Sigmoid colon (tissue), 4 donors: ENCODE measurements around the gene TTI1.

Experiments used
- CTCF ChIP-seq, 4 experiments: fragments of 450-650 bp in 3 of 4; fragments of 200-600 bp in 1 of 4; IDR thresholded peaks; one replicate each; pipeline ENCODE4 v1.5.1; 2016 to 2019; ENCODE audit warnings: antibody characterized with exemption in 4 of 4, mild to moderate bottlenecking in 3 of 4, moderate library complexity in 2 of 4
- POLR2A ChIP-seq, 2 donors: fragments of 450-650 bp; IDR thresholded peaks; one replicate each; pipeline ENCODE4 v1.6.1; 2016; ENCODE audit warnings: antibody characterized with exemption in 2 of 2, mild to moderate bottlenecking in 2 of 2, moderate library complexity in 2 of 2
- POLR2AphosphoS5 ChIP-seq, 4 donors: sonication (generic); formaldehyde crosslinking; IDR thresholded peaks; one replicate each; pipeline ENCODE4 v1.6.1; 2017; ENCODE audit warnings: antibody characterized with exemption in 4 of 4

GRCh38 chr20:37977338-37977737 lies 55.9 kb downstream of the TTI1 start:
- TF ChIP-seq CTCF (IDR thresholded peaks at IDR 0.05), result no peak
- TF ChIP-seq POLR2AphosphoS5 (IDR thresholded peaks at IDR 0.05), result no peak
- no peak for TF ChIP-seq POLR2A (IDR thresholded peaks at IDR 0.05)
